Astrocyte (in vitro differentiated cells and primary cell): ENCODE data around the gene GLRA3. TPM values are rescaled to one million over a fixed set of nuclear protein-coding genes. Genes with fewer than 3 reads are reported as not detected.

ENCODE experiments used
- DNase-seq: peaks from one replicate; pipeline ENCODE4 v3.0.0-alpha.2; 2010; ENCODE audit warnings: low read depth
- FAIRE-seq: peaks from 2 replicates; lab custom pipeline; 2011; peaks lifted over from hg19 to GRCh38; lab: Jason Lieb, UNC
- H2AFZ ChIP-seq: 2 replicates; pipeline ENCODE4 v1.6.0; 2012; ENCODE audit warnings: low read depth, low read length, inconsistent platforms
- H3K27ac ChIP-seq: 2 replicates; pipeline ENCODE4 v1.5.1; 2011; ENCODE audit warnings: low read depth, low read length, inconsistent platforms
- H3K27me3 ChIP-seq: 2 replicates; pipeline ENCODE4 v1.6.0; 2011; ENCODE audit warnings: low read length, inconsistent platforms; ENCODE audit not compliant: insufficient read depth
- H3K36me3 ChIP-seq: 2 replicates; pipeline ENCODE4 v1.5.1; 2011; ENCODE audit warnings: low read length, inconsistent platforms; ENCODE audit not compliant: insufficient read depth
- H3K4me1 ChIP-seq: 2 replicates; pipeline ENCODE4 v1.5.1; 2011; ENCODE audit warnings: low read length, inconsistent platforms; ENCODE audit not compliant: insufficient read depth
- H3K4me2 ChIP-seq: 2 replicates; pipeline ENCODE4 v1.6.0; 2012; ENCODE audit warnings: low read length, inconsistent platforms
- H3K4me3 ChIP-seq: 2 replicates; pipeline ENCODE4 v1.5.1; 2011; ENCODE audit warnings: low read depth, mild to moderate bottlenecking, low read length, inconsistent platforms; ENCODE audit not compliant: insufficient read depth
- H3K79me2 ChIP-seq: 2 replicates; pipeline ENCODE4 v1.6.0; 2012; ENCODE audit warnings: mild to moderate bottlenecking, low read length, inconsistent platforms; ENCODE audit not compliant: insufficient read depth
- H3K9ac ChIP-seq: 2 replicates; pipeline ENCODE4 v1.6.0; 2012; ENCODE audit warnings: mild to moderate bottlenecking, low read length, inconsistent platforms
- H3K9me3 ChIP-seq: 2 replicates; pipeline ENCODE4 v1.5.1; 2012; ENCODE audit warnings: low read depth, mild to moderate bottlenecking, low read length, inconsistent platforms; ENCODE audit not compliant: insufficient read depth
- H4K20me1 ChIP-seq: 2 replicates; pipeline ENCODE4 v1.6.0; 2012; ENCODE audit warnings: low read length, inconsistent platforms; ENCODE audit not compliant: insufficient read depth
- H3K27ac Mint-ChIP-seq: one replicate; pipeline ENCODE4 v1.8.0; 2021; ENCODE audit warnings: mild to moderate bottlenecking, mixed read lengths; ENCODE audit not compliant: unreplicated experiment
- H3K27me3 Mint-ChIP-seq: one replicate; pipeline ENCODE4 v1.8.0; 2021; ENCODE audit warnings: low read depth, mixed read lengths; ENCODE audit not compliant: unreplicated experiment
- H3K36me3 Mint-ChIP-seq: one replicate; pipeline ENCODE4 v1.8.0; 2021; ENCODE audit warnings: low read depth, mixed read lengths; ENCODE audit not compliant: unreplicated experiment
- H3K4me1 Mint-ChIP-seq: one replicate; pipeline ENCODE4 v1.8.0; 2021; ENCODE audit warnings: low read depth, mixed read lengths; ENCODE audit not compliant: unreplicated experiment
- H3K4me3 Mint-ChIP-seq: one replicate; pipeline ENCODE4 v1.8.0; 2021; ENCODE audit warnings: mild to moderate bottlenecking, moderate library complexity, mixed read lengths; ENCODE audit not compliant: unreplicated experiment
- H3K9me3 Mint-ChIP-seq: one replicate; pipeline ENCODE4 v1.8.0; 2021; ENCODE audit warnings: mild to moderate bottlenecking, mixed read lengths; ENCODE audit not compliant: unreplicated experiment
- CTCF ChIP-seq: IDR thresholded peaks from 2 replicates; pipeline ENCODE4 v1.5.1; 2011; ENCODE audit warnings: low read depth, mild to moderate bottlenecking, inconsistent platforms, low read length, moderate library complexity; ENCODE audit not compliant: insufficient read depth
- EZH2 ChIP-seq: IDR thresholded peaks from 2 replicates; pipeline ENCODE4 v1.6.1; 2012; ENCODE audit warnings: mild to moderate bottlenecking, low read length, inconsistent platforms; ENCODE audit not compliant: insufficient read depth
- total RNA-seq: library from RNA; stranded (reverse); gene quantifications from 2 replicates; pipeline ENCODE4 v1.2.1, GENCODE V29; 2021

GLRA3 gene
- total RNA-seq, 1 donor from 2014 or later: not detected

- Mint-ChIP-seq H3K4me3 (no peak overlapping the region), H3K9me3 (peaks cover 7% of the 10 kb centered on the region)
Measured at GRCh38 chr4:174690665-174691064, 138.4 kb downstream of the GLRA3 start.

GRCh38 chr4:174689618-174690017, 139.4 kb downstream of the GLRA3 start:
- Histone ChIP-seq H3K27ac (no peak overlapping the region), H3K9ac (no peak overlapping the region), H3K27me3 (no peaks in the 10 kb centered on the region), H3K4me2 (no peak overlapping the region), H3K4me3 (no peak overlapping the region), H3K4me1 (no peaks in the 10 kb centered on the region), H3K36me3 (no peaks in the 10 kb centered on the region), H3K79me2 (no peaks in the 10 kb centered on the region), H4K20me1 (no peaks in the 10 kb centered on the region), H3K9me3 (peaks cover 5% of the 10 kb centered on the region), H2AFZ (no peak overlapping the region)
- Mint-ChIP-seq H3K27ac (no peak overlapping the region), H3K4me3 (no peak overlapping the region), H3K36me3 (no peaks in the 10 kb centered on the region), H3K9me3 (peaks cover 7% of the 10 kb centered on the region), H3K27me3 (no peaks in the 10 kb centered on the region), H3K4me1 (no peaks in the 10 kb centered on the region)
- FAIRE-seq: no peak
- no peak for DNase-seq
- TF ChIP-seq EZH2 (no peak), CTCF (no peak)

More at GRCh38 chr4:174690665-174691064, 138.4 kb downstream of the GLRA3 start:
- no peak overlapping the region for H3K4me2 ChIP-seq
- Mint-ChIP-seq H3K4me1 (no peaks in the 10 kb centered on the region), H3K27me3 (no peaks in the 10 kb centered on the region), H3K36me3 (no peaks in the 10 kb centered on the region), H3K27ac (no peak overlapping the region)
- H4K20me1 ChIP-seq: no peaks in the 10 kb centered on the region
- H3K79me2 ChIP-seq: no peaks in the 10 kb centered on the region
- peaks cover 5% of the 10 kb centered on the region for H3K9me3 ChIP-seq
- FAIRE-seq (no peak), DNase-seq (no peak)
- no peak for TF ChIP-seq CTCF
- no peak for TF ChIP-seq EZH2
- no peaks in the 10 kb centered on the region for H3K27me3 ChIP-seq
- H3K36me3 ChIP-seq: no peaks in the 10 kb centered on the region
- no peaks in the 10 kb centered on the region for H3K4me1 ChIP-seq
- no peak overlapping the region for H3K9ac ChIP-seq
- H3K4me3 ChIP-seq: no peak overlapping the region
- H2AFZ ChIP-seq: no peak overlapping the region
- no peak overlapping the region for H3K27ac ChIP-seq

- Mint-ChIP-seq H3K27ac (no peak overlapping the region), H3K36me3 (no peaks in the 10 kb centered on the region), H3K27me3 (no peaks in the 10 kb centered on the region), H3K4me1 (peaks cover 4% of the 10 kb centered on the region), H3K4me3 (no peak overlapping the region), H3K9me3 (peaks cover 7% of the 10 kb centered on the region)
- no peak overlapping the region for H3K4me3 ChIP-seq
- H3K27me3 ChIP-seq: no peaks in the 10 kb centered on the region
- DNase-seq (no peak), FAIRE-seq (no peak)
- peaks cover 5% of the 10 kb centered on the region for H3K9me3 ChIP-seq
- H3K9ac ChIP-seq: no peak overlapping the region
- no peaks in the 10 kb centered on the region for H3K79me2 ChIP-seq
- H2AFZ ChIP-seq: no peak overlapping the region
- no peak overlapping the region for H3K4me2 ChIP-seq
- H3K4me1 ChIP-seq: no peaks in the 10 kb centered on the region
- no peaks in the 10 kb centered on the region for H3K36me3 ChIP-seq
- no peak for TF ChIP-seq CTCF
- no peak for TF ChIP-seq EZH2
- H3K27ac ChIP-seq: no peak overlapping the region
- H4K20me1 ChIP-seq: no peaks in the 10 kb centered on the region
Measured at GRCh38 chr4:174686826-174687225, 142.2 kb downstream of the GLRA3 start.
